NOMO-1 treated with dmso at 0.1 percent for 144 hours (cell line): ENCODE measurements around the gene FOXB1.

Source experiments
- DNase-seq: peaks from one replicate; lab custom pipeline; 2025; ENCODE audit not compliant: unreplicated experiment; lab: John Stamatoyannopoulos, UW

The FOXB1 gene

GRCh38 chr15:59998950-59999611 is 5.0 kb upstream of the FOXB1 start:
- DNase-seq = no peak

GRCh38 chr15:59999612-60000112 is 4.4 kb upstream of the FOXB1 start:
- no peak for DNase-seq

GRCh38 chr15:60000113-60000823 is 3.8 kb upstream of the FOXB1 start:
- DNase-seq = no peak

GRCh38 chr15:60000824-60001609 is 3.1 kb upstream of the FOXB1 start:
- DNase-seq = no peak

- DNase-seq = no peak
Observed at GRCh38 chr15:60001610-60002527, 2.2 kb upstream of the FOXB1 start.

- no peak for DNase-seq
Observed at GRCh38 chr15:60002528-60003218, 1.4 kb upstream of the FOXB1 start.

- no peak for DNase-seq
Observed at GRCh38 chr15:60003243-60004008, 685 bp upstream of the FOXB1 start.

GRCh38 chr15:60004846-60005351 is 788 bp downstream of the FOXB1 start:
- DNase-seq = no peak

- no peak for DNase-seq
Observed at GRCh38 chr15:60005352-60006202, 1.5 kb downstream of the FOXB1 start.

- DNase-seq = no peak
Observed at GRCh38 chr15:60006203-60006862, 2.2 kb downstream of the FOXB1 start.

GRCh38 chr15:60006873-60007272 is 2.8 kb downstream of the FOXB1 start:
- no peak for DNase-seq

- DNase-seq = no peak
Observed at GRCh38 chr15:60009124-60009960, 5.2 kb downstream of the FOXB1 start.

- DNase-seq = no peak
Observed at GRCh38 chr15:60009980-60010732, 6.0 kb downstream of the FOXB1 start.

GRCh38 chr15:60010858-60011257 is 6.7 kb downstream of the FOXB1 start:
- DNase-seq = no peak

- no peak for DNase-seq
Observed at GRCh38 chr15:60012695-60013094, 8.6 kb downstream of the FOXB1 start.
